Measurements from ENCODE around the gene KRTAP1-4. TPM values are rescaled to one million over a fixed set of nuclear protein-coding genes. Genes with fewer than 3 reads are reported as not detected.

KRTAP1-4 gene
- total RNA-seq, 1 donor from 2014 or later, result not detected

DNA sequence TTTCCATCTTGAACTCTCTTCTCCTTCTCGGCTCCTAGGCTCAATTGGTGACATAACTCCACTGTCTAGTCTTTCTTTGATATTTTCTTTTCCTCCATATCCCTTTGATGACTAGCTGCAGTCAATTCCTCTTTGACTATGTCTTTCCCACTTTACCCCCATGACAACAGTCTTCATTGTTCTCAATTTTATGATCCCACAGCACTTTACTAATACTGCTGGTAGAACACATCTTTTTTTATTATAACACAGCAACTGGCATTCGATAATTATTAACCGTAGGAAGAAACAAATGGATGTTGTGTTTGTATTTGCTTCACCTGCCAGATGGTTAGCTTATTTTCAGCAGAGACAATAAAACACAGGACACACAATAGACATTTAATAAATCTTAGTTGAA is 37.3 kb downstream of the KRTAP1-4 start:
- Mint-ChIP-seq H3K27me3 (ENCODE audit: low read depth) (peaks cover 36% of the 10 kb centered on the region), H3K36me3 (ENCODE audit: low read depth) (no peaks in the 10 kb centered on the region), H3K9me3 (no peaks in the 10 kb centered on the region), H3K4me1 (ENCODE audit: low read depth) (no peaks in the 10 kb centered on the region), H3K27ac (no peak overlapping the region), H3K4me3 (ENCODE audit: low read depth) (no peak overlapping the region)
- intact Hi-C loops (cut with micrococcal nuclease), result no loop called here
- DNase-seq (ENCODE audit: low spot score), result no peak

DNA sequence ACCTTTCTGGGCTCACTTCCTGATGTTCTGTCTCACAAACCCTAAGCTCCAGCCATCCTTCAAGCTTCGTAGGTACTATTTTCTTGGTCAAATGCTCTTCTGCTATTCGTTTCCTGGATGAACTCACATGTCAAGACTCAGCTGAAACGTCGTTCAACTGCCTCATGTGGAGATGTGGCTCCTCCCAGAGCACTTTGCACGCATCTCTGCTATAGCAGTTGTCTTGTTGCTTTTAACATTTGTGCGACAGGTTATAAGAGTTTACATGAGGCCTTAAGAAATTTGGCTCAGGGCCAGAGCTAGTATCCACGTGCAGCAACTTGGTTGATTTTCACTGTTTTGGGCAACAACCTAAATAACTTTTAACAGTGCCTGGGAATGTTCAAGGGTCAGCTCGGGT is 43.1 kb downstream of the KRTAP1-4 start:
- no peaks in the 10 kb centered on the region for H3K9me3 Mint-ChIP-seq
- DNase-seq (ENCODE audit: low spot score), result no peak
- no peak overlapping the region for H3K4me3 Mint-ChIP-seq (ENCODE audit: low read depth)
- no peak overlapping the region for H3K27ac Mint-ChIP-seq
- intact Hi-C loops (cut with micrococcal nuclease), result no loop called here
- H3K27me3 Mint-ChIP-seq (ENCODE audit: low read depth), result peaks cover 13% of the 10 kb centered on the region
- no peaks in the 10 kb centered on the region for H3K36me3 Mint-ChIP-seq (ENCODE audit: low read depth)
- H3K4me1 Mint-ChIP-seq (ENCODE audit: low read depth), result no peaks in the 10 kb centered on the region

GRCh38 chr17:40984226-40984625 is 45.8 kb downstream of the KRTAP1-4 start, which contains the start of gene KRT40:
Gene KRT40, minus strand, starts transcription at chr17:40984326. Its CDS starts 53 bp downstream, at chr17:40984273.
- no peaks in the 10 kb centered on the region for H3K9me3 Mint-ChIP-seq
- H3K27me3 Mint-ChIP-seq (ENCODE audit: low read depth), result peaks cover 11% of the 10 kb centered on the region
- intact Hi-C loops (cut with micrococcal nuclease), result no loop called here
- no peak within 1 kb of the TSS for H3K4me3 Mint-ChIP-seq (ENCODE audit: low read depth)
- no peaks in the 10 kb centered on the region for H3K4me1 Mint-ChIP-seq (ENCODE audit: low read depth)
- no peak for DNase-seq (ENCODE audit: low spot score)
- H3K27ac Mint-ChIP-seq, result no peak within 1 kb of the TSS
- no peaks in the 10 kb centered on the region for H3K36me3 Mint-ChIP-seq (ENCODE audit: low read depth)

DNA sequence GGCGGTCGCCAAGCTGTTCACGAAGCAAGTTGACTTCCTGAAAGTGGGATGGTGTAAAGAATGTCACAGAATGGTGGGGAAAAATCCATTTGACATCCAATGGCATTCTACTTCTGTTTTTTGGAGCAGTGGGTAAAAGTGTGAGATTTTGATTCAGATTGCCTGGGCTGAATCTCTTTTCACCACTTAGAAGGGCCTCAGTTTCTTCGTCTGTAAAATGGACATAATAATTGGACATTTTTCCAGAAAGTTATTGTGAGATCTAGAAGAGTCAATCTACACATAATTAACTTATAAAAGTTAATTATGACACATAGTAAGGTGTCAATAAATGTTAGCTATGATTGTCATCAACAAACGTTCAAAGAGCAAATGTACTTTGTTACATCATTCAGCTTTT is 48.9 kb downstream of the KRTAP1-4 start:
- Mint-ChIP-seq H3K27me3 (ENCODE audit: low read depth) (peaks cover 3% of the 10 kb centered on the region), H3K4me1 (ENCODE audit: low read depth) (no peaks in the 10 kb centered on the region)

DNA sequence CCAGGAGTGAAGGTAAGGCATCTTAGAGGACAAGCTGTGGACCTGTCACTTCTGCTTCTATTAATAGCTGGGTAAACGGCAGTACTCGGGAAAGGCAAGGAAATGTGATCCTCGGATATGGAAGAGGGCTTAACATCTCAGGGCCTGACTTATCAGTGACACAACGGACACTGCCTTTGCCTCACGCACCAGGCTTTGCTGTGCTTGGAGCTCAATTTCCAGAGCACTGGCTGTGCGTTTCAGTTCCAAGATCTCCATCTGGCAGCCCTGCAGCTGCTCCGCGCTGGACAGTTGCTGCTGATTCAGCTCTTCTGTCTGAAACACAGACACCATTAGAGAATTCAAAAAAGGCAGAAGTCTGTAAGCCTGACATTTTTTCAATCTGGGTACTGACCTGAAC is 49.4 kb downstream of the KRTAP1-4 start:
- Mint-ChIP-seq H3K27me3 (ENCODE audit: low read depth) (peaks cover 4% of the 10 kb centered on the region), H3K9me3 (no peaks in the 10 kb centered on the region), H3K27ac (no peak overlapping the region), H3K4me1 (ENCODE audit: low read depth) (no peaks in the 10 kb centered on the region), H3K4me3 (ENCODE audit: low read depth) (no peak overlapping the region), H3K36me3 (ENCODE audit: low read depth) (no peaks in the 10 kb centered on the region)
- DNase-seq (ENCODE audit: low spot score), result no peak
- intact Hi-C loops (cut with micrococcal nuclease), result no loop called here

More for the DNA sequence above, 48.9 kb downstream of the KRTAP1-4 start:
- Mint-ChIP-seq H3K4me3 (ENCODE audit: low read depth) (no peak overlapping the region), H3K27ac (no peak overlapping the region), H3K9me3 (no peaks in the 10 kb centered on the region), H3K36me3 (ENCODE audit: low read depth) (no peaks in the 10 kb centered on the region)
- intact Hi-C loops (cut with micrococcal nuclease), result no loop called here
- DNase-seq (ENCODE audit: low spot score), result no peak

DNA sequence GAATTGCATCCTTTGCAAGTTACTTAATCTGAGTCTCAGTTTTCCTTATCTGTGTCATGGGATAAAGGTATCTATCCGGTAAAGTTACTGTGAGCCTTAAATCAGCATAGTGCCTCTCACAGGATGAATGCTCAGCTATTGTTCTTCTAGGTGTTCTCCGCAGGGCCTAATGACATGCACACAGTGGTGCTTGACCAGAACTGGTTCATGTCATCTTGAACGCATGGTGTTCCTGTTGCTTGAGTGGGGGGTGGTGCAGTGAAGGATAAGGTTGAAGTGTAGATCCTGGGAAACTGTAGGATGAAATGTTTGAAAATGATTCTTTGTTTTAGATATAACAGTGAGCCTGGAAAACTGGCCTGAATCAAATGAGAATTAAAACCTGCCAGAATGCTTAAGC is 49.9 kb downstream of the KRTAP1-4 start:
- Mint-ChIP-seq H3K27me3 (ENCODE audit: low read depth) (peaks cover 8% of the 10 kb centered on the region), H3K27ac (no peak overlapping the region), H3K9me3 (no peaks in the 10 kb centered on the region), H3K36me3 (ENCODE audit: low read depth) (no peaks in the 10 kb centered on the region), H3K4me3 (ENCODE audit: low read depth) (no peak overlapping the region), H3K4me1 (ENCODE audit: low read depth) (no peaks in the 10 kb centered on the region)
- intact Hi-C loops (cut with micrococcal nuclease), result no loop called here
- no peak for DNase-seq (ENCODE audit: low spot score)

Other genes starting within 250 kb of the KRTAP1-4 start
- gene KRT27, start 247.6 kb downstream of the KRTAP1-4 start, total RNA-seq, result not detected in 2 replicates
- not detected in 2 replicates for gene KRT28, start 230.2 kb downstream of the KRTAP1-4 start, total RNA-seq
- gene KRT10, start 207.6 kb downstream of the KRTAP1-4 start, total RNA-seq, result 27.8 and 29.1 TPM in 2 replicates
- gene KRT12, start 163.0 kb downstream of the KRTAP1-4 start, total RNA-seq, result not detected in 2 replicates
- not detected in 2 replicates for gene KRT20, start 145.0 kb downstream of the KRTAP1-4 start, total RNA-seq
- gene KRT23, start 92.5 kb downstream of the KRTAP1-4 start, total RNA-seq, result not detected in 2 replicates
- gene KRT39, start 63.2 kb downstream of the KRTAP1-4 start, total RNA-seq, result not detected in 2 replicates
- gene KRT40, start 45.9 kb downstream of the KRTAP1-4 start, total RNA-seq, result not detected in 2 replicates
- not detected in 2 replicates for gene KRTAP3-3, start 36.0 kb downstream of the KRTAP1-4 start, total RNA-seq
- not detected in 2 replicates for gene KRTAP3-2, start 30.3 kb downstream of the KRTAP1-4 start, total RNA-seq
- not detected in 2 replicates for gene KRTAP3-1, start 21.1 kb downstream of the KRTAP1-4 start, total RNA-seq
- not detected in 2 replicates for gene KRTAP1-5, start 3.0 kb downstream of the KRTAP1-4 start, total RNA-seq
- not detected in 2 replicates for gene KRTAP1-3, start 4.7 kb upstream of the KRTAP1-4 start, total RNA-seq
- not detected in 2 replicates for gene KRTAP1-1, start 11.3 kb upstream of the KRTAP1-4 start, total RNA-seq
- gene KRTAP2-1, start 17.1 kb upstream of the KRTAP1-4 start, total RNA-seq, result not detected in 2 replicates
- gene KRTAP2-2, start 25.0 kb upstream of the KRTAP1-4 start, total RNA-seq, result not detected in 2 replicates
- gene KRTAP2-3, start 29.9 kb upstream of the KRTAP1-4 start, total RNA-seq, result not detected in 2 replicates
- gene KRTAP2-4, start 35.7 kb upstream of the KRTAP1-4 start, total RNA-seq, result not detected in 2 replicates
- gene KRTAP4-7, start 54.0 kb upstream of the KRTAP1-4 start, total RNA-seq, result not detected in 2 replicates
- gene KRTAP4-8, start 67.9 kb upstream of the KRTAP1-4 start, total RNA-seq, result not detected in 2 replicates
- not detected in 2 replicates for gene KRTAP4-16, start 72.0 kb upstream of the KRTAP1-4 start, total RNA-seq
- not detected in 2 replicates for gene KRTAP4-9, start 75.2 kb upstream of the KRTAP1-4 start, total RNA-seq
- not detected in 2 replicates for gene KRTAP4-11, start 88.2 kb upstream of the KRTAP1-4 start, total RNA-seq
- gene KRTAP4-12, start 94.0 kb upstream of the KRTAP1-4 start, total RNA-seq, result not detected in 2 replicates
- not detected in 2 replicates for gene KRTAP4-6, start 110.3 kb upstream of the KRTAP1-4 start, total RNA-seq
- gene KRTAP4-5, start 119.6 kb upstream of the KRTAP1-4 start, total RNA-seq, result not detected in 2 replicates
- not detected in 2 replicates for gene KRTAP4-4, start 130.6 kb upstream of the KRTAP1-4 start, total RNA-seq
- not detected in 2 replicates for gene KRTAP4-3, start 138.0 kb upstream of the KRTAP1-4 start, total RNA-seq
- gene KRTAP4-2, start 148.0 kb upstream of the KRTAP1-4 start, total RNA-seq, result not detected in 2 replicates
- not detected in 2 replicates for gene KRTAP4-1, start 154.7 kb upstream of the KRTAP1-4 start, total RNA-seq
- not detected in 2 replicates for gene KRTAP9-1, start 159.7 kb upstream of the KRTAP1-4 start, total RNA-seq
- not detected in 2 replicates for gene KRTAP9-2, start 196.5 kb upstream of the KRTAP1-4 start, total RNA-seq
- not detected in 2 replicates for gene KRTAP9-3, start 202.3 kb upstream of the KRTAP1-4 start, total RNA-seq
- not detected in 2 replicates for gene KRTAP9-8, start 207.8 kb upstream of the KRTAP1-4 start, total RNA-seq
- gene KRTAP9-4, start 219.5 kb upstream of the KRTAP1-4 start, total RNA-seq, result not detected in 2 replicates
- not detected in 2 replicates for gene KRTAP9-9, start 225.2 kb upstream of the KRTAP1-4 start, total RNA-seq
- gene KRTAP9-6, start 235.2 kb upstream of the KRTAP1-4 start, total RNA-seq, result not detected in 2 replicates
- gene KRTAP9-7, start 245.5 kb upstream of the KRTAP1-4 start, total RNA-seq, result not detected in 2 replicates